ENCODE measurements around the gene ARHGEF28. TPM values are rescaled to one million over a fixed set of nuclear protein-coding genes. Genes with fewer than 3 reads are reported as not detected.
A peak's percentile ranks its signal among the peaks of the same experiment; 100 is the strongest.

Gene ARHGEF28
- 0.26 TPM in 1 of 2 replicates, not detected in the other for total RNA-seq (2011; cell fraction: chromatin; rRNA removed; ENCODE audit: low replicate concordance)
- 0.13 TPM in 1 of 2 replicates, not detected in the other for total RNA-seq (2011; cell fraction: nucleolus; rRNA removed)
- total RNA-seq (2011; cell fraction: nucleoplasm; rRNA removed): not detected in 2 replicates
- not detected in 2 replicates for total RNA-seq (2014; rRNA removed)
- total RNA-seq (2014; rRNA removed; fragmentation: Illumina TruSeq; extraction: Trizol): not detected in 2 replicates
- not detected in 2 replicates for total RNA-seq (2015; rRNA removed; fragmentation: Illumina TruSeq; extraction: Trizol)
- total RNA-seq (2021): 0.07 and 0.27 TPM in 2 replicates
- not detected in 2 replicates for polyA plus RNA-seq (2011; rRNA removed)
- polyA plus RNA-seq (2011; cell fraction: cytosol; rRNA removed): 0.01 TPM in 1 of 2 replicates, not detected in the other
- 0.01 and 0.06 TPM in 2 replicates for polyA plus RNA-seq (2011; cell fraction: nucleus; rRNA removed)
- polyA plus RNA-seq (2012): 0.03 TPM in 1 of 2 replicates, not detected in the other
- polyA plus RNA-seq (2014; fragmentation: Illumina TruSeq; extraction: Trizol): not detected in 2 replicates
- not detected for polyA plus RNA-seq (2014; fragmentation: Nextera tagmentation; extraction: Ambion mirVana)
- not detected in 2 replicates for polyA plus RNA-seq (2014; rRNA removed)
- 0.21 TPM in 1 of 2 replicates, not detected in the other for polyA minus RNA-seq (2011; rRNA and poly(A)+ RNA removed)
- 1.0 TPM in 1 of 2 replicates, not detected in the other for polyA minus RNA-seq (2011; cell fraction: cytosol; rRNA and poly(A)+ RNA removed)
- polyA minus RNA-seq (2011; cell fraction: nucleus; rRNA and poly(A)+ RNA removed): 0.11 TPM in 1 of 2 replicates, not detected in the other
- percentile 16 among the genes with signal in this experiment for Bru-seq, nascent RNA
- percentile 16 among the genes with signal in this experiment for BruChase-seq, experiment 1, labeled RNA remaining after a 2-hour chase
- BruChase-seq, experiment 2, labeled RNA remaining after a 6-hour chase: percentile 17 among the genes with signal in this experiment
- long read RNA-seq, experiment 1: 0 reads
- long read RNA-seq, experiment 2: 0 reads
- long read RNA-seq, experiment 3: 0 reads

- no TSS peak for BruUV-seq (replicated peaks)
- POLR2A ChIA-PET: no interaction called here
- Histone ChIP-seq H3K36me3 (ENCODE audit: control insufficient read depth, insufficient read depth, low read length) (no peaks in the 10 kb centered on the region), H3K79me2 (ENCODE audit: control insufficient read depth, insufficient read depth, low read length) (no peaks in the 10 kb centered on the region), H3K27me3 (ENCODE audit: control insufficient read depth in 2 of 2, insufficient read depth in 2 of 2, low read length in 2 of 2) (peaks cover 20 to 24% of the 10 kb centered on the region in 2 experiments), H4K20me1 (replicated peaks; ENCODE audit: control insufficient read depth, insufficient read depth, low read length) (no peaks in the 10 kb centered on the region), H3K9me3 (replicated peaks; ENCODE audit: control insufficient read depth, insufficient read depth, low read depth, low read length) (no peaks in the 10 kb centered on the region), H3K9me1 (ENCODE audit: control insufficient read depth, insufficient read depth, low read length) (no peaks in the 10 kb centered on the region), H3K4me3 (no peak within 1 kb of the TSS), H3K4me2 (ENCODE audit: insufficient read depth, low read length) (no peak within 1 kb of the TSS), H3K9ac (ENCODE audit: insufficient read depth in 1 of 2, low read depth in 2 of 2, low read length in 2 of 2) (no peak within 1 kb of the TSS), H3K27ac (ENCODE audit: extremely low read depth, low read depth, low read length) (no peak within 1 kb of the TSS), H2AFZ (ENCODE audit: low read depth, low read length) (no peak within 1 kb of the TSS), H3K4me1 (replicated peaks in 1 of 2; ENCODE audit: control insufficient read depth in 2 of 2, insufficient read depth in 2 of 2, low read length in 2 of 2) (peaks cover 0 to 10% of the 10 kb centered on the region in 2 experiments; a peak in 1 of 5 replicates)
- ATAC-seq: no peak
- DNase-seq (ENCODE audit: extremely low read depth in 1 of 4, low spot score in 3 of 4): peak in 2 of 4 experiments; percentile 16 to 19
- in situ Hi-C loops (cut with MboI): no loop called here
- intact Hi-C loops (cut with micrococcal nuclease): no loop called here
- FAIRE-seq: no peak
- CTCF ChIA-PET (ENCODE audit: low intra/inter-chr PET ratio): no interaction called here
- whole genome bisulfite sequencing (ENCODE audit: insufficient coverage, low coverage, missing lambda C conversion rate): 6% methylated on average over 48 of the region's 92 CpGs
- TF ChIP-seq, protein P1, sequence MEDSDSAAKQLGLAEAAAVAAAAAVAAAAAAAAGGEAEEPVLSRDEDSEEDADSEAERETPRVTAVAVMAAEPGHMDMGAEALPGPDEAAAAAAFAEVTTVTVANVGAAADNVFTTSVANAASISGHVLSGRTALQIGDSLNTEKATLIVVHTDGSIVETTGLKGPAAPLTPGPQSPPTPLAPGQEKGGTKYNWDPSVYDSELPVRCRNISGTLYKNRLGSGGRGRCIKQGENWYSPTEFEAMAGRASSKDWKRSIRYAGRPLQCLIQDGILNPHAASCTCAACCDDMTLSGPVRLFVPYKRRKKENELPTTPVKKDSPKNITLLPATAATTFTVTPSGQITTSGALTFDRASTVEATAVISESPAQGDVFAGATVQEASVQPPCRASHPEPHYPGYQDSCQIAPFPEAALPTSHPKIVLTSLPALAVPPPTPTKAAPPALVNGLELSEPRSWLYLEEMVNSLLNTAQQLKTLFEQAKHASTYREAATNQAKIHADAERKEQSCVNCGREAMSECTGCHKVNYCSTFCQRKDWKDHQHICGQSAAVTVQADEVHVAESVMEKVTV (CRISPR knock-in tag; IDR thresholded peaks at IDR 0.05): no peak
- TF ChIP-seq ZNF699 (CRISPR knock-in tag; IDR thresholded peaks at IDR 0.05; ENCODE audit: insufficient replicate concordance) (no peak), TCFL5 (CRISPR knock-in tag; conservative IDR thresholded peaks at IDR 0.05) (no peak), PRMT5 (CRISPR knock-in tag; IDR thresholded peaks at IDR 0.05) (no peak), ZNF551 (CRISPR knock-in tag; IDR thresholded peaks at IDR 0.05) (no peak), HNRNPK (IDR thresholded peaks at IDR 0.05; ENCODE audit: low read depth, low read length, poor library complexity, severe bottlenecking) (no peak), SRSF3 (IDR thresholded peaks at IDR 0.05; ENCODE audit: insufficient read depth, low read length) (no peak), TSHZ1 (CRISPR knock-in tag; IDR thresholded peaks at IDR 0.05) (no peak), TAF9B (IDR thresholded peaks at IDR 0.05; ENCODE audit: partially characterized antibody) (no peak)
Measured at GRCh38 chr5:73625944-73626811, at the start of gene ARHGEF28. Gene ARHGEF28, plus strand, starts transcription at chr5:73626196. Its CDS starts 58,656 bp downstream, at chr5:73684852.
